ENCODE results near the gene PODXL.
"Not testable (repeated sequence)": the region's sequence is repeated elsewhere in the genome, so short reads cannot be mapped to it uniquely, and the experiment has no call there.

The PODXL gene

DNA sequence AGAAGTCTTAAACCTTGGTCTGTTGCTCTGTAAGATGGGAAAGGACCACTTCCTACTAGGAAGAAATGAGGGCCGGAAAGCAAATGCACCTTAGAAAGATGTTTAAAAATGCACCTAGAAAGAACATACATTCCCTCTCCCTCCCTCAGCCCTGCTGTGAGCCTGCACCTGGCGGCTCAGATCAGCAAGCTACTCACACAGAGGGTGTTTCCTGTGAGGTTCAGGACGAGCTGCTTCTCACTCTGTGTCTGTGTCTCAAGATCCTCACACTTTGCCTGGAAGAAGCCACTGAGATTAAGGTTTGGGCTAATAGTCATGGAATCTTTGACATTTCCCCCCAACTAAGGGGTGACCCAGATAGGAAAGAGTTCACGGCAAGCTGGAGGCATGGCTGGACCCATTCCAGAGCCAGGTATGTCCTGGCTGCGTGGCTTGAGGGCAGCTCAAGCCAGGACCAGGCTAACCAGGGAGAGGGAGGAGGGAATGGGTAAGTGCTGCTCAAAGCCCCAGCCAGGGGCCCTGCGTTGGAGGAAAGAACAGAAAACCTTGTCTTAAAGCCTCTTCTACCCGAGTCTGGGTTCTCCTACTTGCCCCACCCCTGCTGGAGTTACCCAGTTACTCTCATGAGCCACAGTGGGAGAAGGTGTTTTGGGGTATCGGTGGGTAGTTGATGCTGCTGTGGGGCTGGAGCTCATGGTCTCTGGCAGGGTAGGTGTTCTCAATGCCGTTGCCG lies 47.5 kb downstream of the PODXL start:
- no peak for DNase-seq

DNA sequence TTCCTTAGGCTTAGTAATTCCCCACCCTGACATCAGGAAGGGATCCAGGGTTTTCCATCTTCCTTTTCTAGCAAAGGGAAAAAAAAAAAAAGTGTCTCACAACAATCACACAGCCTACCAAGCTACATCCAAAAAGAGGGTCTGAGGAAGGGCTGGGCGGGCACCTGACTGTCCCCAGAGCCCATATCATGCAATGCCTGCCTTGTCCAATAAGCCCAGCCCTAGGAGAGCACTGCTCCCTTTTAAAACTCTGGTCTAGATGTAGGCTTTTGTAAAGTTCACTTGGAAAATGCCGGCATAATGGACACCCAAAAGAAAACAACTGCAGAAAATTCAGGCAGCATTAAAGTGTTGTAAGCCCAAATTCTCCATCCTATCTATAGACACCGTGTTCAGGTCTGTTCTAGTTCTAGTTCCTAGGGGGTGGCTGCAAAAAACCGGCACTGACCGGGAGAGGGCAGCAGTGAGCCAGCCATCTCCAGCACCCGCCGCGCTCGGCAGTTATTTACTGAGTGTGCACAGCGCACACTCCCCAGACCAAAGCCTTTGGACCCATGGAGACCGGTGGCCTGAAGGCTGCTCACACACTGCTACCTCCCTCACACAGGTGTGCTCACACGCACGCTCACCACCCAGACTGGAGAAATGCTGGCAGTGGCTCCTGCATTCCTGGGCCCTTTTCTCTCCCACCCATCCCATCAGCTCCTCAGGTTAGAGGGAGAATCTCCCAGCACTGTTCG lies 48.7 kb downstream of the PODXL start:
- peak; percentile 62 for DNase-seq

GRCh38 chr7:131506597-131506996 lies 49.8 kb downstream of the PODXL start:
- DNase-seq, result no peak

DNA sequence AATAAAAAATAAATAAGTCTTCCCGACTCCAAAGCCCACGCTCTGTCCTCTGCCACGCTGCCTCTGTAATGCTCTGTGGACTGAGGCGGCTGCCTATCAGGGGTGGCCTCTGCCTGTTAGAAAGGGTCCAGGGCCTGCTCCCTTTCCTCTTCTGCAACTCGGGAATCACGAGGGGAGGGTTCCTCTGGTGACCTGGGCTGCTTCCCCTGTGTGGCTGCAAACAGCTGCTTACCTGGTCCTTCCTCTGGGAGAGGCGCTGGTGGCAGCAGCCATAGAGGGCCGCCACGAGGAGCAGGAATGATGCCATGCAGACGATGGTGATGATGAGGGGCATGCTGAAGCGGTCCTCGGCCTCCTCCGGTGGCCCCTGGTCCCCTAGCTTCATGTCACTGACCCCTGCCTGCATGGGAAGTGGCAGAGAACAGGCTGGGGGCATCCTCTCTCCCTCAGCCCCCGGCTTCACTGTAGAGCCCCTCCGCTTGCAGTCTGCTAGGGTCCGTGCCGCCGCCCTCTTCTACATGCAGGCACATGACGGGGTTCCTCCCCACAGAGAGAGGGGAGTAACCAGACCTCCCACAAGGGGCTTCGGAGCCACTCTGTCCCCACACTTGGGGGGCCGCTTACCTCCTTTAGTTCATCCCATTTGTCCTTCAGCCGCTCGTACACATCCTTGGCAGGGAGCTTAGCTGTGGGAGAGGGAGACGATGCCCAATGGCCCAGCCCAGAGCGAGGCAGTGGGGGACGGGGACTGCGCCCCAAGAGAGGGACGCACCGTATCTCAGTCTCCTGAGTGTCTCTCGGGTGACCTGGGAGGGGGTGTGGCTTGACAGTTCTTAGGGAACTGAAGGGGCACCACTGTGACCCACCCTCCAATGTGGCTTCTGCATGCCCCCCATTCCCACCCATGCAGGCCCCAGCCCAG lies 50.5 kb downstream of the PODXL start:
- DNase-seq, result no peak

DNA sequence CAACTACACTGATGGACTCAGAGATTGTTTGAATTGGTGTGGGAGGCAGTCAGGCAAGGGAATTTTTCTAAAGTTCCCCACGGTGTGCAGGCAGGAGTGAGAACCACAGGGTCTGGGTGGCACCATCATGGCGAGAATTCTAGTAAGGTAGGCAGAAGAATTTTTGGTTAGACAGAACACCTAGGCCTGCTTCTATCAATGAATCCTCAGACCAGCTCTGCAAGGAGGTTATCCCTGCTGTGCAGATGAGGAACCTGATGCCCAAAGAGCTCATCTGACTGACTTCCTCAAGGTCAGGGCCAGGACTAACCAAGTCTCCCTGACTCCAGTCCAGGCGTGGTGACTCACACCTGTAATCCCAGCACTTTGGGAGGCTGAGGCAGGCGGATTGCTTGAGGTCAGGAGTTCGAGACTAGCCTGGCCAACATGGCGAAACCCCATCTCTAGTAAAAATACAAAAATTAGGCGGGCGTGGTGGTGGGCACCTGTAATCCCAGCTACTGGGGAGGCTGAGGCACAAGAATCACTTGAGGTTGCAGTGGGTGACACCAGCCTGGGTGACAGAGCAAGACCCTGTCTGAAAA lies 51.3 kb downstream of the PODXL start:
- not testable (repeated sequence) for DNase-seq

DNA sequence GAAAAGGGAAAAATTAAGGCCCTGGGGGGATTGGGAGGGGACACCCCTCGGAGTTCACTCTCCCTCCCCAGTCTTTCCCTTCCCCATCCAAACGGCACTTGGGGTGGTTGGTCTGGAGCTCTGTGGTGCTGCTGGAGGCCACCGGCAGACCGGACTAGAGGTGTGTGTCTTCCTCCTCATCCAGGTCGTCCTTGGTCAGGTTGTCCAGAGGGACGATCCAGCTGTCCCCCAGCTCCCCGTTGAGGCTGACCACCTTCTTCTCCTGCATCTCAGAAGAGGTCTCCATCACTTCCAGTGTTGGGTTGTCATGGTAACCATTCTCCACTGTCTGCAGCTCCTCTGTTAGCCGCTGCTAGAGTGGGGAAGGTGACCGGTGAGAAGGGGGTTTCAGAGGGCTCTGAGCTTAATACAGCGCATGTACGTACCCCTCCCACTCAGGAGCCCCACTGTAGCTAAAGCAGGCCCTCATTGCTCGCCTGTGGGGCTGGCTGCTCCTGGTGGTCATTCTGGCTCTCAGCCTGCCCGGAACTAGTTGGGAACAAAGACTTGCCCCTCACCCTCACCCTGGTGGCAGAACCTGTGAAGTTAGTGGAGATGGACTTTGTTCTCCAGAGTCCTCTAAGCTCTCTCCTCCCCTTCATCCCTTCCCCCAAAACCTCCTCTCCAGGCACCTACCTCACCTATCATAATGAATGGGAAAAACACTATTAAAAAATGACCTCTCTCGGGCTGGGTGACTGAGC lies 52.1 kb downstream of the PODXL start:
- DNase-seq, result no peak

- no peak for DNase-seq
Measured at GRCh38 chr7:131503639-131504038, 52.8 kb downstream of the PODXL start.

GRCh38 chr7:131502810-131503508 lies 53.5 kb downstream of the PODXL start:
- peak; percentile 56 for DNase-seq

- no peak for DNase-seq
Measured at GRCh38 chr7:131501930-131502685, 54.3 kb downstream of the PODXL start.

DNA sequence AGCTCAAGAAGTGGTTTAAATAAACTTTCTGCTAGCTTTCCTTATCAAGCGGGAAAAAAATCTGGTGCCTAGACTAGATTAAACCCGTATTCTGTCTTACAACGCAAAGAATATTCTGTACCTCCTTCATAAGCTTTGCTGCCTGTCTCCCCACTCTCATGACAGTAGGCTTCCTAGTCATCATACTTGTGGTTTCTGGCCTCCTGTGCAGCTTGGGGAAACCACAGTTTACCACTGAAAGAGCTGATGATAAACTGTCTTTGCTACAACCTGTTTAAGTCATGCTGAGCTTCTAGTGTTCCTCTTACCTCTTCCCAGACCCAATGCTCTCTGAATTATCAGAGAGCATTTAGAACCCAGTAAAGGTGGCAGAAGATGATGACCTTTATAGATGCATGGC lies 55.0 kb downstream of the PODXL start:
- DNase-seq, result peak; percentile 75

DNA sequence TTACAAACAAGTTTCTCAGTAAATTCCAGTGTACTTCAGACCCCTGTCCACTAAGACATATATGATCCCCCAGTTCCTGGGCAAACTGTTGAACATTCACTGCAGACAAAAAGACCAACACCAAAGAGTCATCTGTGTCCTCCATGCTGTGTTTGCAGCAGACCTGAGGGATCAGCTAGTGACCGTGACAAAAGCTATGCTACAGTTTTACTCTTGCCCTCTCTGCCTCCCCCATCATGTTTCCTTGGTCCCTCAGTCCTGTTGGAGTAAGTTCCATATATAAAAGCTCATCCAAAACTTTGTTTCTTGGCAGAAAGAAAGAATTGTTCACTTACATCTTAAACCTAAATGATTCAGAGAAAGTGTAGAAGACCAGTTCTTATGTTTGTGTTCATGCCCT lies 56.1 kb downstream of the PODXL start:
- DNase-seq, result no peak

- DNase-seq, result no peak
Measured at GRCh38 chr7:131499801-131500200, 56.6 kb downstream of the PODXL start.

GRCh38 chr7:131498237-131498885 lies 58.1 kb downstream of the PODXL start:
- no peak for DNase-seq

DNA sequence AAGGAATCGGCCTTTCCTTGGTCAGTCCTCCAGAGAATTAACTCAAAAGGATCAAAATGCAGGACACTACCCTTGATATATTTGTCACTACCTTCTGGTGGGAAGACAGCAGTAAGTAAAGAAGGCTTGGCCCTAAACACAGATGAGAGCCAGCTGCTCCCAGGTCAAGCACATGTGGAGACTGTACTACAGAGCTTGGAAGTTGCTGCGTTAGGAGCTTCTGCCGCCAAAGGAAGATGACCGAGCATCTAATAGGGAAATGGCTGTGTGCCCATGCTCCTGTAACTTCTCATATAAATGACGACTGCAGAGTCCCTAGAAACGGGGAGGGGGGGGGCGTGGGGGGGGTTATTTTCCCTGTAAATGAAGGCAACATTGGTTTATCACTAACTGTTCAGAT lies 59.0 kb downstream of the PODXL start:
- no peak for DNase-seq

GRCh38 chr7:131495669-131496498 lies 60.5 kb downstream of the PODXL start:
- DNase-seq, result no peak

DNA sequence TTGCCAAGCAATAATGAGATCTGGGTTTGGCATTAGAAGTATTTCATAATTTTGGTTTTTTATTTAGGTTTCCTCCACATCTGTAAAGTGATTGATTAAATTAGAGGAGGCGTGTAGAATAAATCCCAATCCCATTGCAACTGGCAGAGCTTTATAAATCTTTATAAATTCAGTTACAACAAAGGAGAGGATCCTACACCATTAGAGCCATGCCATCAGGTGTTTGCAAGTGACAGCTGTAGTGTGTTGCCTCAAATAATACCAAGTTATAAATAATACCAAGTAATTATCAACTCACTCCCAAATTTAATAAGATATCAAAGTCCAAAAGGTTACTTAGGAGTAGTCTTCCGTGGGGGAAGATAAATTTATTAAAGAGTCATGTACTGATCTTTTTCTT lies 62.2 kb downstream of the PODXL start:
- no peak for DNase-seq

DNA sequence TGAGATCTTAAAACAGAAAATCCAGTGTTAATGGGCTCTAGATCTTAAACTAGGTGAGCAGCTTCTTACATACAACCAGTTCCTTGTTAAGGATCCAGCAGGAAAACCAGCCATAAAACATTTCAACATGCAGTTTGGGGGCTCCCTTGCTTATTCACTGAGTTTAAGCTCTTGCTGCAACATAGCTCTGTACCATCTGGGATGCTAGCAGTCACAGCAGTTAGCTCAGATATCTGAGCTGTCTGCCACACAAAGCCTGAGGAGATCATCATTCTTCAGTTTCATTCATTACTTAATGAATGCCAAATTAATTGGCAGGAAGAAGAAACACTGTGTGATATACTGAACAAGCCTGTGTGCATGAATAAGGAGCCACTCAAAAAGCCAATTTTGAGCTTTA lies 62.8 kb downstream of the PODXL start:
- peak; percentile 45 for DNase-seq

DNA sequence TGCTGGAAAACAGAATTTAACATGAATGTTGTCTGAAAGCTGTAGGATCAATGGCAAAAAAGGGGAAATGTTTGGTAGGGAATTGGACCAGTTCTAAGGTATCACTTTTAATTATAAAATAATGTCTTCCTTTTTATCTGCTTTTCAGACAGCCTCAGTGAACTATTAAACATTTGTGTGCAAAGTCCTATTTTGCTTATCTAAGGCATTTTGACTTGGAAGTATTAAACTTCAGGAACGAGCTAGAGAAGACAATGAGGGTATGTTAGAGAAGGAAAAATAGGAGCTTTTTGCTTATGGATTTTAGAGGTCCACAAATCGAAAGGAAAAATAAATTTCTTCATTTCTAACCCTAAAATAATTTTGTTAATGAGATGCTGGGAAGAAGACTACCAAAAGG lies 63.3 kb downstream of the PODXL start:
- DNase-seq, result no peak

DNA sequence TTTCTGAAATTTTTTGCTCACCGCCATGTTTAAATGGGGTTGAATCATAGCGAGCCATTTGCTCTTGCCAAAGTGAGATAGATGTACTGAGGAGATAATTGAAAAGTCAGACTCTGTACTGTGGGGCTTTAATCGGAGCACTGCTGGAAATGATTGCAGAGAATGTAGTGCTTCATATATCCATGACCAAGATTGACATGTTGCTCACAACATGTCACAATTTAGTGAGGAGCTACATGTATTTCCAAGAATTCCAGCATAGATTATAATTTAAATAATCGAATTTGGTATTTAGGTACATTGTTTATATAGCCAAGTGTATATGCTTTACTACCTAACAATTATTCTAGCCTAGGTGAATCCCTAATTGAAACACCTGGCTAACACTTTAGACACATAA lies 66.5 kb downstream of the PODXL start:
- no peak for DNase-seq

Data from fibroblast of skin of abdomen (primary cell).